GOT3 (cell line): ENCODE data around the gene ANKRD16.
"Not testable (repeated sequence)": the region's sequence is repeated elsewhere in the genome, so short reads cannot be mapped to it uniquely, and the experiment has no call there.

Experiments
- DNase-seq: peaks from one replicate; lab custom pipeline; 2025; ENCODE audit warnings: mixed read lengths; lab: John Stamatoyannopoulos, UW

ANKRD16 gene

DNA sequence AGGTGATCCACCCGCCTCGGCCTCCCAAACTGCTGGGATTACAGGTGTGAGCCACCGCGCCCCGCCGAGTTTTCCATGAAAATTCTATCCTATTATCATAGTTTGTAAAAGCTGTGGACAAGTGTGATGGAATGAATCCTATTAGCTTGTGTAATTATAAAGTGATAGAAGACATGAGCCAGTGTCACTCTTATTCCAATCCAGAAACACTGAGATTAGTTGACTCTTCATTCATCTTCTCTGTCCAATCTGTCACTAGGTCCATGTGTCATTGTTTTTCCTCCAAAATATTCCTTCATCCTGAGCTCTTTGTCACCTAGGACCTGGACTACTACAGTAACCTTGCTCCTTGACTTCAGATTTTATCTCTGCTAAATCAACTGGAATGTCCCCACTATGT lies 13.9 kb upstream of the ANKRD16 start:
- DNase-seq: no peak

DNA sequence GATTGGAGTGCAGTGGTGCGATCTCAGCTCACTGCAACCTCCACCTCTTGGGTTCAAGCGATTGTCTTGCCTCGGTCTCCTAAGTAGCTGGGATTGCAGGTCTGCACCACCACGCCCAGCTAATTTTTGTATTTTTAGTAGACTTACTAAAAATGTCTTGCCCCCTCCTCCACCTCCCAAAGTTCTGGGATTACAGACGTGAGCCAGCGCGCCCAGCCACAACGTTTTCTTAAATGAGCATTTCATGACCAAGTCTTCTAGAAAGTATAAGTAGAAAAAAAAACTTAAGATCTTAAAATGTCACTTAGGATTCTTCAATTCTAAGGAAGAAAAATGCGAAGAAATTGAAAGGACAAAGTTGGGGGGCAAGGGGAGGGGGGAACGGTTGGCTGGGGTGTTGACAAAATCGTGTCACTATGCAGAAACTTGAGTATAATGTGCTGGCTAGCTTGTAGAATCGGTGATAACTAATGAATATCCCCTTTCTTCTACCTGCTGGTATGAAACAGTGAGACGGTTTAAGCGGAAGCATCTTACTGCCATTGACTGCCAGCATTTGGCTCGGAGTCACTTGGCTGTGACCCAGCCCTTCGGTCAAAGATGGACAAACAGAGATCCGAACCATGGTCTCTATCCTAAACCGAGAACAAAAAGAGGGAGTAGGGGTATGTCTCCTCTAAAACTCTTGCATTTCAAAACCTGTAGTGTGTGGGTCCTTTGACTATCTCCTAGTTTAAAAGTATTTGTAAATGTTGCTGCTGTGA lies 13.0 kb upstream of the ANKRD16 start:
- no peak for DNase-seq

GRCh38 chr10:5900247-5900646 lies 10.6 kb upstream of the ANKRD16 start:
- no peak for DNase-seq

GRCh38 chr10:5898163-5898562 lies 8.5 kb upstream of the ANKRD16 start:
- no peak for DNase-seq

DNA sequence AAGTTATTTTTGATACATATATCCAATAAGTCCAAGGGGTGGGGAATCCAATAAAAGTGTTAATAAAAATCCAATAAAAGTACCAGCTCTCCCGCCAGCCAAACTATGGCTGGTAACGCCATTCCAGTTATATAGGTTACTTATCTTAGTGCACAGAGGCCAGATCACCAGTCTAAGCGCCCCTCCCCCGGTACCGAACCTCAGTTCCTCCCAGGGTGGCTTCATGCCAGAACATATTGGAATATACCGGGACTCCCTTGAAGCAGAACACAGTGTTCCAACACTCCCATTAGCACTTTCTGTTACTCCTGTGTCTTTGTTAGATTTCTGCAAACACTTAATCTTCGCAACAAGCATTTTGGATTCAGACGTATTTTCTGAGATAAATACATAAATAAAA lies 7.8 kb upstream of the ANKRD16 start:
- DNase-seq: no peak

GRCh38 chr10:5897053-5897340 lies 7.3 kb upstream of the ANKRD16 start:
- DNase-seq: no peak

- no peak for DNase-seq
Measured at GRCh38 chr10:5896208-5897052, 6.7 kb upstream of the ANKRD16 start.

GRCh38 chr10:5895804-5896203 lies 6.1 kb upstream of the ANKRD16 start:
- no peak for DNase-seq

DNA sequence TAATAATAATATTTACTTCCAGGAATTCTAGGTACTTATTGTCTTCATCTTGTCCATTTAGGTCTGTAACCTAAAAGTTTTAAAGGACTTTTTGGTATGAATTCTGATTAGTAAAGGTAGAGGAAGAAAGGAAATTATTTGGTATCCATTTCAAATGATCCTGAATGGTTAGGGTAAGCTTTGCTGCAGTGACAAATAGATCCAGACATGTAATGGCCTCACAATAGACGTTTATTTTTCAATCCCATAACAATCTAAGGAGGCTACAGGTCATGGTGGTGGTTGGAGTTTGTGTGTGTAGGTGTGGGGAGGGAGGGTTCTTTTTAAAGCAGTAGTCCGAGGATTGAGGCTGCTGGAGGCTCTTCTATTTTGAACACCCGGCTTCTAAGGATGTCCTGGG lies 5.7 kb upstream of the ANKRD16 start:
- no peak for DNase-seq

GRCh38 chr10:5894873-5895272 lies 5.2 kb upstream of the ANKRD16 start:
- DNase-seq: no peak

DNA sequence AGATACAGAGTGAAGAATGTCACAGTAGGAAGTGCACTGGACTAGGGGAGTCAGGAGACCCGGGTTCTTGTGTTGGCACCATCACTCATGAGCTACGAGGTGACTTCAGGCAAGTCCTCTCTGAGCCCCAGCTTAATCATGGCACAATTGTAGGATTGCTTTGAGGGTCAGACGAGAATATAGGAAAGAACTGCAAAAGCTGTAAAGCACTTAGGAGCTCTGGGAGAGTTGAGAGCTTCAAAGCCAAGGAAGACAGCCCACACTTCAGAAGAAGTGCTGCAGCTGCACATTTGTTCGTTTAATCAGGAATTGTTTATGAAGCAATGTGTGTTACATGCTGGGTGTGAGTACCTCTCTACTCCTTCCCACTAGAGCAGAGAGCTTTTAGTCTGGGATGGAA lies 4.7 kb upstream of the ANKRD16 start:
- DNase-seq: no peak

DNA sequence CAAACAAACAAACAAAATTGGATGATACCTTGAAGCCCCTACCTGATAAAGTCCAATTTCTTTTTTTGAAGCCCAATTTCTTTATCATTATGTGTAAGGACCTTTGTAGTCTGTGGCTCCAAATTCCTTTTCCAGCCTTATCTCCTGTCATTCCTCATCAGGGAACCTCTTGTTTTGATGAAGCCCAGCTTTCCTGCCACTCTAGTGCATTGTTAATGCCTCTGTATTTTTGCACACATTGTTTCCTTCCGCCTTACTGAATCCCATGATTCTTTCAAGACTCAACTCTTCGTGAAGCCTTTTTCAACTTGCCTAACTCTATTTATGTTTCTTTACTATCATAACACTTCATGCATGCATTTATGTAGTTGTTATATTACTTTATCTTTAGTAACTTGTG lies 3.6 kb upstream of the ANKRD16 start:
- DNase-seq: no peak

GRCh38 chr10:5892007-5892406 lies 2.3 kb upstream of the ANKRD16 start:
- DNase-seq: no peak

DNA sequence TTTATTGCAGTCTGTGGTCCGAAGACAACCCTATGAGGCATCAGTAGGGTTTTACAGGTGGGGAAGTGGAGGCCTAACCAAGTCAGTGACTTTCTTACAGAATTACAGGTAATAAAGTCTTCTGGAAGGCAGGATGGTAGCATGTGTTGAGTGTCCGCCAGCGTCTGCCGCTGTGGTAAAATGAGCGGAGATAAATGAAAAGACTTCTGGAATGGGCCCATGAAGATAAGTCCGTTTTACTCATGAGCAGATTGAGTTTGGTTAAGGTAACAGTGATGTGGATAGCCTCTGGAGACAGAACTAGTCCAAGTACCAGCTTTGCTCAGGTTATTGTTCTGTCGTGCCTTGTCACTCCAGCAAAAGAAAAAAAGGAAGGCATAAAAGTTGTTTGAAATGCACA lies 1.3 kb upstream of the ANKRD16 start:
- DNase-seq: no peak

- DNase-seq: no peak
Measured at GRCh38 chr10:5890452-5890915, 791 bp upstream of the ANKRD16 start.

DNA sequence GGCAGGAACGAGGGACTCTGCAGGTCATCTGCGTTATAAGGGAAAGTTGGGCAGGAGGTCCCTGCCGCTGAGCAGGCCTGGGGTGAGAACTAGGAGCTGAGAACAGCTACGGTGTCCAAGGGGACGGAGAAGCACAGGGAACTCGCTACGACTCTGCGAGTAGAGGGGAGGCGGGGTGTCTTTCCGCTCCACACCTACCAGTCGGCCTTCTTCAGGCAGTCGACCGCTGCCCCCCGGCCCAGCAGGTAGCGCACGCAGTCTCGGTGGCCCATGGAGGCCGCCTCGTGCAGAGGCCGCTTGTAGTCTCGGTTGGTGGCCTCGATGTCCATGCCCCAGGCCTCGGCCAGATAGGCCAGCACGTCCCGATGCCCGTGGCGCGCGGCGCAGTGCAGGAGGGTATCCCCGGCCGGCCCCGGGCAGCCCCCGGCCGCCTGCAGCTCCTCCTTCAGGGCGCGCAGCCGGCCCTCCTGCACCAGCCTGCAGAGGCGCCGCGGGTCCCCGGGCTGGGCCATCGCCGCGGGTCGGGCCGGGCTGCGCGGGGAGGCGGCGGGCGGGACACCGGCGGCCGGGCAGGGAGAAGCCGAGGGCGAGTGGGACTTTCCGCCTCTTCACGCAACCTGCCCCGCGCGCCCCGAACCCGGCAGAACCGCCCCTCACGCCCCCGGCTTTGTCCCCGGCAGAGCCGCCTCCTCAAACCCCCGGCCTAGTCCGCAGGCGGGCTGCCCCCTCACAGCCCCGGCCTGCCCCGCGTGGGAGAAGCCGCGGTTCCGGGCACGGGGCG lies 660 bp downstream of the ANKRD16 start:
- no peak for DNase-seq

DNA sequence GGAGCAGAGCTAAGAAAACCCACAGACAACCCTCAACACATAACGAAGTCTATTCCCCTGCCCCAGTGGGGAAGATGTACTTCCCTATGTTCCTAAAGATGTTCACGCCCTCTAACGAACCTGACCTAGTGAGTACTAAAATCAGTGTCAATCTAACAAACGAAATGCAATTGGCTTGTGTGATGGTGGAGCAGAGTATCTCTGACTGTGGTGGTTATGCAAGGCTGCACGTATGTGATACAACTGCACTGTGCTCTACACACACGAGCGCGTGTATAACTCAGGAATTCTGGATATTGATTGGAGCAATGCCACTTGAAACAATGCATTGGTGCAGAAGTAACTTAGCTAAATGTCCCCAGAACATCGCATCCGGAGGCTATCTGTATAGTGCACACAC lies 1.3 kb downstream of the ANKRD16 start:
- no peak for DNase-seq

GRCh38 chr10:5887641-5888040 lies 2.1 kb downstream of the ANKRD16 start:
- DNase-seq: no peak

DNA sequence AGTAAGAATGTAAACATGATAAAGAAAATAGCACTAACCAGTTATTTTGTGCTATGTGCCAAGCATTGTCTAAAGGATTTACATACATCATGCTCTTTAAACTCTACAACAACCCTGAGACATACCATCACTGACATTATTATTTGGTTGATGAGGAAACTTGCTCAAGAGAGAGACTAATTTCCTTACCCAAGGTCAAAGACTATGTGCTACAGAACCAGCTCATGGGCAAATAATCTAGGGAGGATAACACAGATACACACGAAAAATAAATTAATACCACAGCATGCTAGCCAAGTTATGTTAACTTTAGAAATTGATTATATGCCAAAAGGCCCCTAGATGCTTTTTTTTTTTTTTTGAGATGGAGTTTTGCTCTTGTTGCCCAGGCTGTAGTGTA lies 2.7 kb downstream of the ANKRD16 start:
- no peak for DNase-seq

GRCh38 chr10:5885619-5886018 lies 4.1 kb downstream of the ANKRD16 start:
- DNase-seq: no peak

GRCh38 chr10:5882961-5883360 lies 6.7 kb downstream of the ANKRD16 start:
- DNase-seq: no peak

- DNase-seq: not testable (repeated sequence)
Measured at GRCh38 chr10:5877041-5877440, 12.7 kb downstream of the ANKRD16 start.
